A673 (cell line): Measurements from ENCODE around the gene SSTR5.

Source experiments
- EZH2 ChIP-seq: fragments of 200-600 bp; sonication (generic); IDR thresholded peaks from 2 replicates; pipeline ENCODE4 v1.6.1; 2017; ENCODE audit warnings: borderline replicate concordance, low read depth, mild to moderate bottlenecking, mixed read lengths, antibody characterized with exemption, low read length; ENCODE audit not compliant: poor library complexity, severe bottlenecking
- TF ChIP-seq, protein P1 (sequence below): fragments of 300-800, 200-600 bp; sonication (generic); conservative IDR thresholded peaks from 2 replicates; pipeline ENCODE4 v1.5.1; 2017; ENCODE audit warnings: low read depth, mild to moderate bottlenecking, antibody characterized with exemption, low read length, moderate library complexity, mixed read lengths

DNA sequence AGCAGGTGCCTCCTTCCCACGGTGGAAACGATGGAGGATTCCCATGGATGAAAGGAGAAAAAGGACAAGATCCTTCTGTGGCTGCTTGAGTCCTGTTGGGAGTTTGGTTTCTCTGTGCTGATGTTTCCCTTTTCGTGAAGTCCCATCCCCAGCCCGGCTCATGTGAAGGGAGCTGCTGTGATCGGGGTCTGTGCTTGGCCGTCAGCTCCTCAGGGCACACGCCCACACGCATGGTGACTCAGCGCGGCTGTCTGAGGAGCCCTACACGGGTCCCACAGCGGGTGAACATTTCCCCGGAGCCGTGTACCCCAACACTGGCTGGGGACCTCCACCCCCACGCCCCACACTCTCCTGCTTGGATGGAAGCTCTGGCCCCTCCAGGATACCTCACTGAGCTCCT is 44.5 kb upstream of the SSTR5 start:
- TF ChIP-seq, protein P1, sequence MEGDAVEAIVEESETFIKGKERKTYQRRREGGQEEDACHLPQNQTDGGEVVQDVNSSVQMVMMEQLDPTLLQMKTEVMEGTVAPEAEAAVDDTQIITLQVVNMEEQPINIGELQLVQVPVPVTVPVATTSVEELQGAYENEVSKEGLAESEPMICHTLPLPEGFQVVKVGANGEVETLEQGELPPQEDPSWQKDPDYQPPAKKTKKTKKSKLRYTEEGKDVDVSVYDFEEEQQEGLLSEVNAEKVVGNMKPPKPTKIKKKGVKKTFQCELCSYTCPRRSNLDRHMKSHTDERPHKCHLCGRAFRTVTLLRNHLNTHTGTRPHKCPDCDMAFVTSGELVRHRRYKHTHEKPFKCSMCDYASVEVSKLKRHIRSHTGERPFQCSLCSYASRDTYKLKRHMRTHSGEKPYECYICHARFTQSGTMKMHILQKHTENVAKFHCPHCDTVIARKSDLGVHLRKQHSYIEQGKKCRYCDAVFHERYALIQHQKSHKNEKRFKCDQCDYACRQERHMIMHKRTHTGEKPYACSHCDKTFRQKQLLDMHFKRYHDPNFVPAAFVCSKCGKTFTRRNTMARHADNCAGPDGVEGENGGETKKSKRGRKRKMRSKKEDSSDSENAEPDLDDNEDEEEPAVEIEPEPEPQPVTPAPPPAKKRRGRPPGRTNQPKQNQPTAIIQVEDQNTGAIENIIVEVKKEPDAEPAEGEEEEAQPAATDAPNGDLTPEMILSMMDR: no peak
- no peak for TF ChIP-seq EZH2
